ENCODE results near the gene ARHGAP24. TPM values are rescaled to one million over a fixed set of nuclear protein-coding genes. Genes with fewer than 3 reads are reported as not detected.

ARHGAP24 gene
- polyA plus RNA-seq, 1 of the 3 experiments (the other 2 are of a cell fraction) = 1.4 TPM

- no peak overlapping the region for H2AFZ ChIP-seq (ENCODE audit: low read depth)
- H3K4me3 ChIP-seq (ENCODE audit: low read depth in 2 of 2, low read length in 1 of 2) = no peak overlapping the region
- TF ChIP-seq USF1 (IDR thresholded peaks at IDR 0.05; ENCODE audit: borderline replicate concordance, low read depth) (no peak), RFX5 (IDR thresholded peaks at IDR 0.05; ENCODE audit: low read length) (no peak), NRF1 (IDR thresholded peaks at IDR 0.05; ENCODE audit: low read depth, low read length) (no peak), TEAD4 (IDR thresholded peaks at IDR 0.05; ENCODE audit: borderline replicate concordance, insufficient read depth) (no peak), EP300 (IDR thresholded peaks at IDR 0.05; ENCODE audit: borderline replicate concordance in 1 of 2, low read depth in 1 of 2, low read length in 1 of 2) (no peak), RXRA (IDR thresholded peaks at IDR 0.05; ENCODE audit: borderline replicate concordance, low read depth) (no peak)
- no peaks in the 10 kb centered on the region for H3K79me2 ChIP-seq (ENCODE audit: insufficient read depth)
- ChIA-PET CTCF (interaction anchor here (0.5 to 0.9 kb wide), 2 partner anchors 9 to 191 kb away, joined by 3 to 4 read pairs; no protein-coding TSS in a partner anchor), POLR2A (no interaction called here)
- no peaks in the 10 kb centered on the region for H4K20me1 ChIP-seq (ENCODE audit: insufficient read depth)
- 0 out of 2 replicates have a peak, but pooled peaks cover 3% of the 10 kb centered on the region for H3K9me3 ChIP-seq
- no peaks in the 10 kb centered on the region for H3K36me3 ChIP-seq (replicated peaks in 1 of 2; ENCODE audit: control insufficient read depth in 1 of 2, insufficient read depth in 2 of 2, low read length in 1 of 2)
- no peak for DNase-seq
- no peaks in the 10 kb centered on the region for H3F3A ChIP-seq (replicated peaks; ENCODE audit: insufficient read depth)
- H3K4me2 ChIP-seq = no peak overlapping the region
- H3K27me3 ChIP-seq (ENCODE audit: insufficient read depth) = no peaks in the 10 kb centered on the region
- no peak overlapping the region for H3K27ac ChIP-seq (ENCODE audit: low read depth in 2 of 2, low read length in 1 of 2)
- 29% methylated on average over 4 of the region's 4 CpGs for WGBS (ENCODE audit: low lambda C conversion rate)
- no peak overlapping the region for H3K9ac ChIP-seq
- H3K4me1 ChIP-seq (ENCODE audit: control insufficient read depth in 1 of 2, insufficient read depth in 2 of 2, low read depth in 1 of 2, low read length in 1 of 2) = no peaks in the 10 kb centered on the region
- no peaks in the 10 kb centered on the region for H3K9me2 ChIP-seq
Measured at GRCh38 chr4:85556283-85556682, 81.3 kb downstream of the ARHGAP24 start.

- Histone ChIP-seq H3K79me2 (ENCODE audit: insufficient read depth) (no peaks in the 10 kb centered on the region), H3K9me2 (no peaks in the 10 kb centered on the region), H2AFZ (ENCODE audit: low read depth) (no peak overlapping the region), H3K4me3 (ENCODE audit: low read depth in 2 of 2, low read length in 1 of 2) (no peak overlapping the region), H3K27me3 (ENCODE audit: insufficient read depth) (no peaks in the 10 kb centered on the region), H3K4me2 (no peak overlapping the region), H3F3A (replicated peaks; ENCODE audit: insufficient read depth) (no peaks in the 10 kb centered on the region), H3K9me3 (0 out of 2 replicates have a peak, but pooled peaks cover 3% of the 10 kb centered on the region), H3K9ac (no peak overlapping the region), H3K36me3 (replicated peaks in 1 of 2; ENCODE audit: control insufficient read depth in 1 of 2, insufficient read depth in 2 of 2, low read length in 1 of 2) (no peaks in the 10 kb centered on the region), H3K4me1 (ENCODE audit: control insufficient read depth in 1 of 2, insufficient read depth in 2 of 2, low read depth in 1 of 2, low read length in 1 of 2) (no peaks in the 10 kb centered on the region), H3K27ac (ENCODE audit: low read depth in 2 of 2, low read length in 1 of 2) (no peak overlapping the region), H4K20me1 (ENCODE audit: insufficient read depth) (no peaks in the 10 kb centered on the region)
- 80% methylated on average over 3 of the region's 6 CpGs for WGBS (ENCODE audit: low lambda C conversion rate)
- POLR2A ChIA-PET = no interaction called here
- CTCF ChIA-PET = no interaction called here
- TF ChIP-seq RFX5 (IDR thresholded peaks at IDR 0.05; ENCODE audit: low read length) = no peak
- TF ChIP-seq MXI1 (IDR thresholded peaks at IDR 0.05; ENCODE audit: low read depth, low read length) = no peak
- no peak for TF ChIP-seq NRF1 (IDR thresholded peaks at IDR 0.05; ENCODE audit: low read depth, low read length)
- DNase-seq = no peak
Measured at GRCh38 chr4:85557016-85557901, 82.3 kb downstream of the ARHGAP24 start.

GRCh38 chr4:85565761-85566480 lies 91.0 kb downstream of the ARHGAP24 start:
- Histone ChIP-seq H3K27me3 (ENCODE audit: insufficient read depth) (no peaks in the 10 kb centered on the region), H3K36me3 (replicated peaks in 1 of 2; ENCODE audit: control insufficient read depth in 1 of 2, insufficient read depth in 2 of 2, low read length in 1 of 2) (no peaks in the 10 kb centered on the region), H3K27ac (ENCODE audit: low read depth in 2 of 2, low read length in 1 of 2) (no peak overlapping the region), H4K20me1 (ENCODE audit: insufficient read depth) (no peaks in the 10 kb centered on the region), H3K9ac (no peak overlapping the region), H3K4me1 (ENCODE audit: control insufficient read depth in 1 of 2, insufficient read depth in 2 of 2, low read depth in 1 of 2, low read length in 1 of 2) (no peaks in the 10 kb centered on the region), H3K9me2 (no peaks in the 10 kb centered on the region), H3K9me3 (no peaks in the 10 kb centered on the region), H2AFZ (ENCODE audit: low read depth) (no peak overlapping the region), H3K79me2 (ENCODE audit: insufficient read depth) (no peaks in the 10 kb centered on the region), H3K4me2 (no peak overlapping the region), H3K4me3 (ENCODE audit: low read depth in 2 of 2, low read length in 1 of 2) (no peak overlapping the region), H3F3A (replicated peaks; ENCODE audit: insufficient read depth) (no peaks in the 10 kb centered on the region)
- WGBS (ENCODE audit: low lambda C conversion rate) = 63% methylated on average over 4 of the region's 4 CpGs
- CTCF ChIA-PET = interaction anchor here (1.0 kb wide), 1 partner anchor 27 kb away, joined by 3 read pairs; no protein-coding TSS in a partner anchor
- POLR2A ChIA-PET = no interaction called here
- no peak for DNase-seq
- TF ChIP-seq TEAD4 (IDR thresholded peaks at IDR 0.05; ENCODE audit: borderline replicate concordance, insufficient read depth) (no peak), USF2 (IDR thresholded peaks at IDR 0.05; ENCODE audit: borderline replicate concordance, low read depth, low read length) (no peak), YY1 (IDR thresholded peaks at IDR 0.05; ENCODE audit: low read depth) (no peak), EP300 (IDR thresholded peaks at IDR 0.05; ENCODE audit: borderline replicate concordance in 1 of 2, low read depth in 1 of 2, low read length in 1 of 2) (no peak), RAD21 (IDR thresholded peaks at IDR 0.05; ENCODE audit: low read length) (no peak), FOXM1 (IDR thresholded peaks at IDR 0.05; ENCODE audit: low read depth) (no peak), TAF1 (IDR thresholded peaks at IDR 0.05; ENCODE audit: borderline replicate concordance, low read depth, low read length) (no peak), MXI1 (IDR thresholded peaks at IDR 0.05; ENCODE audit: low read depth, low read length) (no peak), ELF1 (IDR thresholded peaks at IDR 0.05) (no peak), SIN3A (IDR thresholded peaks at IDR 0.05; ENCODE audit: borderline replicate concordance, low read depth, low read length) (no peak), JUND (IDR thresholded peaks at IDR 0.05) (no peak), IRF3 (IDR thresholded peaks at IDR 0.05; ENCODE audit: low read depth, low read length) (no peak), RFX5 (IDR thresholded peaks at IDR 0.05; ENCODE audit: low read length) (no peak)

Measured in SK-N-SH (cell line).